Measurements from ENCODE around the gene TCEANC2.

DNA sequence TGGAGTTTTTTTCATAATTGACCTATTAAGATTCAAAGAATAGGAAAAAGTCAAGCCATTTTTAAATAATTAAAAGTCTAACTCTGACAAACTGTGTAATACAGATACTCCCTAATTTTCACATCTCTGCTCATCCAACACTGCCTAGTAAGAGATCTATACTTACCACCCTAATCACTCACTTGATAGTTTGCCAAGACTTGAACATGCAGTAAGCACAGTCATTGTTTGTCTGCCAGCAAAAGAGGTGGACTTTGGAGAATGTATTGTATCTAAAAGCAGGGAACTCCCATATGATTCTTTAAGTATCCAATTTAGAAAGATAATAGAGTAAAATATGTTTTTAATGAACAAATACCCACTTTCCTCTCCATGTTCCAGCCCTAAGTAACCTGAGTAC, 15.9 kb upstream of the TCEANC2 start:
- TF ChIP-seq POLR2A (IDR thresholded peaks at IDR 0.05; ENCODE audit: low read length) (no peak), GATA1 (IDR thresholded peaks at IDR 0.05; ENCODE audit: low read depth, low read length) (no peak)
